Left kidney (tissue), 2 donors: Measurements from ENCODE around the gene MRAP. TPM values are rescaled to one million over a fixed set of nuclear protein-coding genes. Genes with fewer than 3 reads are reported as not detected.

Source experiments
- DNase-seq: peaks from one replicate; pipeline ENCODE4 v3.0.0-alpha.2; 2013
- polyA plus RNA-seq: library from polyadenylated mRNA; unstranded; fragments of 120-200 nt; gene quantifications from one replicate; pipeline ENCODE4 v1.2.1, GENCODE V29; 2013; ENCODE audit not compliant: insufficient read length

The MRAP gene
- polyA plus RNA-seq, 1 donor: 0.33 TPM

DNA sequence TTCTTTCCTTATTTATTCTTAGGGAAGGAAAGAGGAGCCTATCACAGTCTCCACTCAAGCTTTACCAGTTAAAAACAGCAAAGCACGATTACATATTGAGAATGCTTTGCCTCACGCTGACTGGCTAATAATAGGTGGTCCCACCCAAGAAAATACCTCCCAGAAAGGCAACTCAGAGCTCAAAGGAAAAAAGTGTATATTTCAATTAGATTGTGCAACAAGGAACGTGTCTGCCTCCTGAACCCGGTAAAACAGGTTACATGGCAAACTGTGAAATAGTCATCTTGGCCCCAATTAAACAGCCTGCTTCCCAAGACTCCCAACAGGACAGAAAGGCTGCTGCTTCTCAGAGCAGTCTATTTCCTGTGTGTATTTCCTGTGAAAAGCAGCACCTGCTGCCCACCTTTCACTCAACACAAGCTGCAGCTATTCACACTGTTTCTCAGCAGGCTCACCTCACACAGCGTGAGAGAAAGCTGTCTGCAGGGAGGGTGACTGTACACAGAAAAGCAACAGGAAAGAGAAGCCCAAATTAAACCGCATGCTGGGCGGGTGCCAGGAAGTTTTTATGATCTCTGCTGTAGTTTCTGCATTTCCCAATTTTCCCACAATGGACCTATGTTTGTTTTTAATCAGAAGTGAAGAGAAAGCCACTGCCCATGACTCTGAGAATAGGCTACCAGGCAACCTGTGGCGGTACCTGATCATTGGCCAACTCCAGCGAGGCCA is 50.1 kb downstream of the MRAP start:
- DNase-seq: no peak

GRCh38 chr21:32349333-32349944 is 50.8 kb downstream of the MRAP start:
- no peak for DNase-seq

GRCh38 chr21:32350211-32350980 is 51.7 kb downstream of the MRAP start:
- no peak for DNase-seq

DNA sequence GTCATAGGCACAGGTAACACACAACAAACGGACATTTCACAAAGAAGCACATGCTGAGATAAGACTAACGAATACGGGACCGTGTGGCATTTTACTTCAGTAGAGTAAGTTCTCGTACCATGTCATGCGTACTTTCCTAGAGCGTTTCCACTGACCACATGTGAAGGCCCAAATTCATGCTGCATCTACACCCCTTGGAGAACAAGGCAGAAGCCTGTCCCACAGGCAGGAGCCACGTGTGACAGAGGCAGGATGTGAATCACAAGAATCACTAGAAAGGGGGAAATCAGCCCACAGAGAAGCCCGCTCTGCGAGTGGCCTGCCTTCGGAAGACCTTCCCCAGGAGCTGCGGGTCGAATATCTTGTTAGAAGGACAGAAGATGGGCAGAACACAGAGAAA is 52.3 kb downstream of the MRAP start:
- DNase-seq: no peak

- DNase-seq: no peak
Measured at GRCh38 chr21:32351428-32351827, 52.8 kb downstream of the MRAP start.

DNA sequence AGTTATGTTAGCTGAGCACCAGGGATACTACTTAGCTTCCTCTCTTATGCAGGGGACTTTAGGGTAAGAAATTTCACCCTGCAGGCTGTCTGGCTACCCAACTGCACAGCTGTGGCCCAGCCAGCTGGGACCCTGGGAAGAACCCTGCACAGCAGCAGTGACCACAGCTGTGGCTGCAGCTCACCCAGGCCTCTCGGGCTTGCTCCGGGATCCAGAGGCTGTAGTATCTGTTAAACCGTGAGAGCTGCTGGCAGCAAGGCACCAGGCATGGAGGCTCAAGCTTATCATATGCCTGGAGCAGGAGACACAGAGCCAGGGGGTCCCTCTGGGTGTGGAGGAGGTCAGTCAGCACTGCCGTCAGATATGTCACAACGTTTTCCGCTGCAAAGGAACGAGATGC is 53.9 kb downstream of the MRAP start:
- DNase-seq: no peak

- no peak for DNase-seq
Measured at GRCh38 chr21:32353002-32353711, 54.5 kb downstream of the MRAP start.

DNA sequence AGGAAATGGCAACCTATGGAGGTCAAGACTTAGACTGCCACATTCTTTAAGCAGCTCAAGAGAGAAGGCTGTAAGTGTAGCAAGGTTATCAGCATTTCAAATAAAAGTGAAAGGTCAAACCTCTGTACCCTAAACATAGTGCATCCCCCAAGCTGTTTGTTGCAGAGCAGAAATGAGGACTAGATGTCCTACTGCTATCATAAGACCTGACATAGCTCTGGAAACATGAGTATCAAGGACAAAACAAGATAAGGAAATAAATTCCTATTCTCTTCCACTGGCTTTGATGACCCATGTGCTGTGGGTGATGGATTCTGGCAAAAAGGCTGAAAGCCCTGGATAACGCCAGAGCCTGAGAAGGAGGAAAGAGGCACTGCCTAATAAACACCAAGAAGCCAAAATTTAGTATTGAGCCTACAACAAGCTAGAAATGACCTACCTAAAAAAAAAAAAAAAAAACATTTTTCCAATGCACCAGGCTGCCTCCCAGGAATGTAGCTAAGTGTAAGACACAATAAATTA is 58.3 kb downstream of the MRAP start:
- no peak for DNase-seq

DNA sequence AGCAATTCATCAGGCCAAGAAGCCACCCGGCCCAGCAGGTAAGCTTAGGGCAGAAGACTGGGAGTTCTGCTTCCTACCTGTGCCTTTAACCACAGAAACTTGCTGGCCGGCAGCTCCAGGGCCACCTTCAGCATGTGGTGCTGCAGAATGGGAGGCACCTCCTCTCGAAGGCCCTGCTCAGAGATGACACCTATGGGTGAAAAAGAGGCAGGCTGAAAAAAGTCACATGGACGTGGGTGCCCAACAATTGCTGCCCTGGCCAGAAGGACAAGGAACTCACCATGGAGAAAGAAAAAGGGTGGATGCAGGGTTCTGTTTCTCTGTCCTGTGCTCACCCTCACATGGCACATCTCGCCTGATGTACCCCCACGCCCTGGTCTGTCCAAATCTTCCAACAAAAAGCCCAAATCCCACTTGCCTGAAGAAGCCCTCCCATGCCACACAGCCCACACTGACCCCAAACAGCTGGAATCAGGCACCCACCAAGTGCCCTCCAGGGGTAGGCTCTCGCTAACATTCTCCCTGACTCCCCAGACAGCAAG is 61.1 kb downstream of the MRAP start:
- no peak for DNase-seq

- no peak for DNase-seq
Measured at GRCh38 chr21:32360401-32360975, 61.8 kb downstream of the MRAP start.

Other genes with a start within 250 kb of the MRAP start
- 26.9 TPM for gene MIS18A, start 19.8 kb upstream of the MRAP start, polyA plus RNA-seq
- 14.9 TPM for gene URB1, start 94.2 kb downstream of the MRAP start, polyA plus RNA-seq
- 2.4 TPM for gene EVA1C, start 113.9 kb downstream of the MRAP start, polyA plus RNA-seq